T-helper 2 cell (primary cell): Measurements from ENCODE around the gene PEX5L.
A peak's percentile ranks its signal among the peaks of the same experiment; 100 is the strongest.

Experiments
- DNase-seq, 5 experiments: peaks; one replicate each; pipeline versions ENCODE4 v3.0.0 to v3.0.0-alpha.2; 2012 to 2022

Gene PEX5L

DNA sequence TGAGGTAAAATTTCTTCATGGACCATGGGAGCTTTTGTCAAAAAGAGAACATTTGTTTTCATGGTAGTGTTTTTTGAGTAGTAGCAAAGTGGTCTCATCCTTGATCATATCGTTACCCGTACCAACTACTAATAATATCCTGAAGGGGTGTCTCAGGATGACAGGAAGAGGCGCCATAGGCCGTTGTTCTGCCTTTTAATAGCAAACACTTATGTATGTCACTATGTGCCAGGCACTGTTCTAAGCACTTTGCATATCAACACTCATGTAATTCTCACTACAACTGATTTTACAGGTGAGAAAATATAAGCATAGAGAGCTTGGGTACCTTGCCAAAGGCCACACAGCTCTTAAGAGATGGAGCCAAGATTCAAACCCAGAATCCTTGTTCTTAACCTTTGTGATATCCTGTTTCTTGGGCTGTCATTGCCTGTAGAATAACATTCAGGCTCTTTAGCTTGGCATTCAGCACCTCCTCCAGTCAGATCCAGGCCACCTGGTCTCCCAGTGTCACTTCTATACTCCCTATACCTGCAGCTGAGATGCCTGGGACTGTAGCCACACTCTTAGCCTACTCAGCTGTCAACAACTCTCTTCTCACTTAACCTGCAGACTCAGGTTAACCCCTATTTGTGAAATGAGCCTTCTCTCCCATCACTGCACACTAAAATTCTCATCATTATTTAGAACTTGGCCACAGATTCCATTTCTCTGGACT lies 270.2 kb downstream of the PEX5L start:
- no peak for DNase-seq

DNA sequence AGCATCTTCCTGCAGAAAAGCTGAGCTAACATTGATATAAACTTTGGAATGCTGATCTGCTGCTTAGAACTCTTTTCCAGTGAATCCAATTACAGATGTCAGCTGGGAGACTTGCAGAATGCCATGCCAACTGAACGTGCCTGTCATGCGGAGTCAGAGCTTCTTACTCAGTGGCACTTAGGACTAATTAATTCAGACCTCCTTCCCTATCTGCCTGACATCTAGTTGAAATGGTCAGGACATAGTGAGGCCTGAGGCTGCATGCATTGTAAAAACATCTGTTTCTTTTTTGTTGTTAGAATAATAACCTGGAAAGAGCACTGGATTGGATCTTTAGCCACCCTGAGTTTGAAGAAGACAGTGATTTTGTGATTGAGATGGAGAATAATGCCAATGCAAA lies 271.3 kb downstream of the PEX5L start:
- DNase-seq = no peak

DNA sequence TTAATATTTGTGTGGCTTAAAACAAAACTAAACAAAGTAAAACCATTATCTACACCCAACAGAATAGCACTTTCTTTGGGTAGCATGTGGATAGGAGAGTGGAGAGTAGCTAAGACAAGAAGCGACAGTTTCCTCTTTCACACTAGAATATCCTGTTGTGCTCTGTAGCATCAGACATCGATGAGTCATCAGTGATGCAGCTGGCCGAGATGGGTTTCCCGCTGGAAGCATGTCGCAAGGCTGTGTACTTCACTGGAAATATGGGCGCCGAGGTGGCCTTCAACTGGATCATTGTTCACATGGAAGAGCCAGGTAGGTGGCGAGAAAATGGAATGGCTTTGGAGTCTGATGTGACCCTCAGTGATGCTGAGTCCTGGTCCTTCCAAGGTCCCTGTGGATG lies 275.8 kb downstream of the PEX5L start:
- DNase-seq = no peak

DNA sequence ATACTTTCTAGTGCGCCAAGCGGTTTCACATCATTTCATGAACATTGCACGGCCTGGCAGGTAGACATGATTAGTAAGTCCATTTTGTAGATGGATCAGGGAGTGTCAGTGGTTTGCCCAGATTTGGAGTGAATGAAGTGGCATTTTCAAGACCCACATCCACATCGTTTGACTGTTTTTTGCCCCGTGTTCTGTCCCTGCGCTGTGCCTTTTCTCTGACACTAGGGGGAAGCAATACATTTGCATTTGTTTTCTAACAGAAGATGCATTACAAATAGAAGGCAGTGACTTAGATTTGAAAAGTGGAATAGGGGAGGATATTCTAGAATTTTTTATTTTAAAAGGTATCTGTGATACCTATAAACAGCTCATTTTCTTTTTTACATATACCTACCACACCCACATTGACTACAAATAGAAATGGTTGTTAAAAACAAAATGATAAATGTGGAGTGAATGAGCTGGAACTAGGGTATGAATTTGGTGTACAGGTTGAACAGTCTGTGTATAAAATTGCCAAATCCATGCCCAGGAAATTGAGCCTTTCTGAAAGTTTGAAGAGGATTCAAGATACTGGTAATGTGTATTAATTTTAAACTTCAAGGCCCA lies 285.9 kb downstream of the PEX5L start:
- DNase-seq = peak in 1 of 5 experiments; percentile 49

DNA sequence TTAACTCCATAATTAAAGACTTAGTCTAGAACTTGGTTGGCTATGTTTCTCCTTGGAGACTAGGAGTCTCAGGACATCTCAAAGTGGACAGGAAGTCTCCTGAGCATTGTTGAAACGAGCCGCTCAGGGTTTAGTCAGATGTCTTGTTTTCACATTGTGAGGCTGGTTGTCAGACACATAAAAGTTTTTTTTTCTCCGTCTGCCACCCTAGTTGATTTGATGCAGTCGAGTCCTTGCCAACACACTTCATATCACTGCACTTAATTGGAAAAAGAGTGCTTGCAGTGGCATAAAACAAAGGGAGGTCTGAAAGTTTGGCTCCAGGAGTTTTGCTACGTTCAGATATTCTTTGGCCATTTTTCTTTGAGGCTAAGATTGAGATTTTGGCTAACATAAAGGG lies 291.0 kb downstream of the PEX5L start:
- DNase-seq = no peak

DNA sequence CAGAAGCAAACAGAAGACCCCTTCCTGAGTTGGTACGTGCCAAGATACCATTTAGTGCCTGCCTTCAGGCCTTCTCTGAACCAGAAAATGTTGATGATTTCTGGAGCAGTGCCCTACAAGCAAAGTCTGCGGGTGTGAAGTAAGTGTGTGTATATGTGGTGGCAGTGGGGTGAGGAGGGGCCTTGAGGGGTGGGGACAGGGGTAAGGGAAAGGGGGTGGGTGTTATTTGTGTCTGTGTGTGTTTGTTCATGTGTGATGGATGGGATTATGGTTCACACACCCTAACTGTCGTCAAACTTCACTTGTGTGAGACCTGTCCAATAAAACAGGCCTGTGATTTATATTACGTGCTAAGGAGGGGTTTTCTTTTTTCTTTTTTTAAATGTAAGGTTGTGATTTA lies 291.7 kb downstream of the PEX5L start:
- DNase-seq = no peak
